OCI-LY1 (cell line): ENCODE results near the gene GALNT17.

Experiments used
- CTCF ChIP-seq: fragments of 200-600 bp; sonication (generic), shearing (Covaris generic); IDR thresholded peaks from 2 replicates; pipeline ENCODE4 v1.5.1; 2017; ENCODE audit warnings: mild to moderate bottlenecking, antibody characterized with exemption, low read length, moderate library complexity, mixed read lengths
- EZH2 ChIP-seq: fragments of 200-600 bp; sonication (generic), shearing (Covaris generic); IDR thresholded peaks from 2 replicates; pipeline ENCODE4 v1.8.0; 2017; ENCODE audit warnings: borderline replicate concordance, mixed run types, mild to moderate bottlenecking, antibody characterized with exemption, low read length, moderate library complexity, mixed read lengths

- TF ChIP-seq CTCF (no peak), EZH2 (no peak)
These were observed 310.7 kb downstream of the GALNT17 start for GRCh38 chr7:71442492-71443190.
